ENCODE results near the gene SYNE1.

DNA sequence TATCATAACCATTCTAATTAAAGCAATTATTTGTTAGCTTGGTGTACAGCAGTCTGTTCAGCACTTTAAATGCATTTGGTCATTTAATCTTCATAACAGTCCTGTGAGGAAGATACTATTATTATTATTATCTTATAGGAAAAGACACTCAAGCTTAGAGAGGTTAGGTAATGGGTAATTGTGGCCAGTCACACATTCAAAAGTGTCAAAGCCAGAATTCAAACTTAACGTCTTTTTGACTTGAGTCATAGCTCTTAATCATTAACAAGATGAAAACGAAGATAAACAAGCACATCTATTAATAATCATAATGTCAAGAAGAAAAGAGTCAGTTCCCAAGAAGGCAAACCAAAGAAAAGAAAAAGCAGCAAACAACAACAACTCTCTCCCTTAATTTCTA is 251.0 kb downstream of the SYNE1 start:
- TF ChIP-seq, protein P1, sequence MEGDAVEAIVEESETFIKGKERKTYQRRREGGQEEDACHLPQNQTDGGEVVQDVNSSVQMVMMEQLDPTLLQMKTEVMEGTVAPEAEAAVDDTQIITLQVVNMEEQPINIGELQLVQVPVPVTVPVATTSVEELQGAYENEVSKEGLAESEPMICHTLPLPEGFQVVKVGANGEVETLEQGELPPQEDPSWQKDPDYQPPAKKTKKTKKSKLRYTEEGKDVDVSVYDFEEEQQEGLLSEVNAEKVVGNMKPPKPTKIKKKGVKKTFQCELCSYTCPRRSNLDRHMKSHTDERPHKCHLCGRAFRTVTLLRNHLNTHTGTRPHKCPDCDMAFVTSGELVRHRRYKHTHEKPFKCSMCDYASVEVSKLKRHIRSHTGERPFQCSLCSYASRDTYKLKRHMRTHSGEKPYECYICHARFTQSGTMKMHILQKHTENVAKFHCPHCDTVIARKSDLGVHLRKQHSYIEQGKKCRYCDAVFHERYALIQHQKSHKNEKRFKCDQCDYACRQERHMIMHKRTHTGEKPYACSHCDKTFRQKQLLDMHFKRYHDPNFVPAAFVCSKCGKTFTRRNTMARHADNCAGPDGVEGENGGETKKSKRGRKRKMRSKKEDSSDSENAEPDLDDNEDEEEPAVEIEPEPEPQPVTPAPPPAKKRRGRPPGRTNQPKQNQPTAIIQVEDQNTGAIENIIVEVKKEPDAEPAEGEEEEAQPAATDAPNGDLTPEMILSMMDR (IDR thresholded peaks at IDR 0.05 in 2 of 3, conservative IDR thresholded peaks at IDR 0.05 in 1 of 3; ENCODE audit: control insufficient read depth in 2 of 3, extremely low read depth in 1 of 3, insufficient read depth in 1 of 3, low read depth in 3 of 3, low read length in 3 of 3): no peak
- TF ChIP-seq EGR1 (IDR thresholded peaks at IDR 0.05; ENCODE audit: borderline replicate concordance in 1 of 2, low read depth in 2 of 2, low read length in 2 of 2) (no peak), CEBPB (IDR thresholded peaks at IDR 0.05; ENCODE audit: borderline replicate concordance in 1 of 2, low read depth in 2 of 2, low read length in 2 of 2) (no peak), SMC3 (IDR thresholded peaks at IDR 0.05; ENCODE audit: borderline replicate concordance, low read length) (no peak), CHD1 (IDR thresholded peaks at IDR 0.05; ENCODE audit: low read depth, low read length) (no peak)
- TF ChIP-seq, protein P2, sequence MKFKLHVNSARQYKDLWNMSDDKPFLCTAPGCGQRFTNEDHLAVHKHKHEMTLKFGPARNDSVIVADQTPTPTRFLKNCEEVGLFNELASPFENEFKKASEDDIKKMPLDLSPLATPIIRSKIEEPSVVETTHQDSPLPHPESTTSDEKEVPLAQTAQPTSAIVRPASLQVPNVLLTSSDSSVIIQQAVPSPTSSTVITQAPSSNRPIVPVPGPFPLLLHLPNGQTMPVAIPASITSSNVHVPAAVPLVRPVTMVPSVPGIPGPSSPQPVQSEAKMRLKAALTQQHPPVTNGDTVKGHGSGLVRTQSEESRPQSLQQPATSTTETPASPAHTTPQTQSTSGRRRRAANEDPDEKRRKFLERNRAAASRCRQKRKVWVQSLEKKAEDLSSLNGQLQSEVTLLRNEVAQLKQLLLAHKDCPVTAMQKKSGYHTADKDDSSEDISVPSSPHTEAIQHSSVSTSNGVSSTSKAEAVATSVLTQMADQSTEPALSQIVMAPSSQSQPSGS (IDR thresholded peaks at IDR 0.05; ENCODE audit: low read length): no peak
